Ovary (tissue), 9 donors: Measurements from ENCODE around the gene TCFL5. TPM values are rescaled to one million over a fixed set of nuclear protein-coding genes. Genes with fewer than 3 reads are reported as not detected.

Experiments used
- DNase-seq, 5 donors: peaks; one replicate each; pipeline ENCODE4 v3.0.0-alpha.2; 2019 to 2020
- H3K27ac ChIP-seq, 2 donors: fragments of 200-600 bp; one replicate each; pipeline versions ENCODE4 v1.5.1 to v1.8.0; 2019 to 2022
- H3K27me3 ChIP-seq: fragments of 200-600 bp; one replicate; pipeline ENCODE4 v1.8.0; 2022
- H3K36me3 ChIP-seq: fragments of 200-600 bp; sonication (generic); one replicate; pipeline ENCODE4 v1.5.1; 2019
- H3K4me1 ChIP-seq: one replicate; pipeline ENCODE4 v1.8.1; 2013; ENCODE audit warnings: mild to moderate bottlenecking, moderate library complexity; ENCODE audit not compliant: insufficient read depth
- H3K4me3 ChIP-seq: fragments of 200-600 bp; sonication (generic); one replicate; pipeline ENCODE4 v1.5.1; 2017
- H3K9me3 ChIP-seq, 2 donors: fragments of 200-600 bp in 1 of 2; sonication (generic) in 1 of 2; one replicate each; pipeline versions ENCODE4 v1.5.1 to v1.8.1; 2013 to 2019; ENCODE audit warnings: mild to moderate bottlenecking in 1 of 2, moderate library complexity in 1 of 2
- EP300 ChIP-seq: sonication (generic); formaldehyde crosslinking; IDR thresholded peaks from one replicate; pipeline ENCODE4 v1.6.1; 2017; ENCODE audit warnings: antibody characterized with exemption
- POLR2A ChIP-seq: fragments of 450-650 bp; IDR thresholded peaks from one replicate; pipeline ENCODE4 v1.6.1; 2017; ENCODE audit warnings: antibody characterized with exemption, mild to moderate bottlenecking, moderate library complexity
- WGBS, 3 donors: extraction: QIAGEN DNeasy Blood & Tissue Kit in 1 of 3; methylation state at CpG; one replicate each; pipeline versions ENCODE4 v1.1.5 to v1.1.7; 2013 to 2017; 5-methylcytosine and 5-hydroxymethylcytosine counted together
- intact Hi-C, 4 donors: fragments of 100-400 bp; cut with DNase I; formaldehyde crosslinking; loops; one replicate each; pipeline versions ENCODE4 v1.11.0 to v1.15.1; 2022 to 2023
- polyA plus RNA-seq, 2 donors: library from polyadenylated mRNA; stranded (reverse); fragments of 200-250 nt in 1 of 2; fragments of 350-450 nt in 1 of 2; fragmentation: Illumina TruSeq in 1 of 2; extraction: RNeasy Lipid Tissue Mini Kit (QIAGEN cat#74804) in 1 of 2; gene quantifications; one replicate each; pipeline ENCODE4 v1.2.3, GENCODE V29; 2013 to 2014
- total RNA-seq, 7 donors: library from RNA; depleted of rRNA in 2 of 7; stranded (reverse); fragments of >200 nt in 2 of 7; fragmentation: NEBNext Ultra II Directional in 3 of 7; extraction: Animal tissue kit (Norgen Biotek cat#: 25700) in 3 of 7; gene quantifications; one replicate each; pipeline versions ENCODE4 v1.1.0 to v1.2.4, GENCODE V29; 2016 to 2023
- TF ChIP-seq, protein P1 (sequence below), 3 donors: fragments of 450-650 bp in 2 of 3; fragments of 200-600 bp in 1 of 3; IDR thresholded peaks; one replicate each; pipeline versions ENCODE4 v1.5.1 to v1.8.0; 2016 to 2022; ENCODE audit warnings: antibody characterized with exemption in 3 of 3, mild to moderate bottlenecking in 1 of 3
- donor health status: DM: no; HTN: no; CAD: no; lungs with moderate emphysema.
- donor health status: DM: no; HTN: no; CAD: no.
- donor health status: Bipolar disorder and iron deficiency.
- donor health status: DM: yes; HTN: yes; CAD: no.
- donor health status: DM: no; HTN: no; CAD: no.
- donor health status: DM: yes; HTN: yes; CAD: no.

Gene TCFL5
- total and polyA plus RNA-seq, 9 donors: 8.1 to 17.9 (median 12.3) TPM

DNA sequence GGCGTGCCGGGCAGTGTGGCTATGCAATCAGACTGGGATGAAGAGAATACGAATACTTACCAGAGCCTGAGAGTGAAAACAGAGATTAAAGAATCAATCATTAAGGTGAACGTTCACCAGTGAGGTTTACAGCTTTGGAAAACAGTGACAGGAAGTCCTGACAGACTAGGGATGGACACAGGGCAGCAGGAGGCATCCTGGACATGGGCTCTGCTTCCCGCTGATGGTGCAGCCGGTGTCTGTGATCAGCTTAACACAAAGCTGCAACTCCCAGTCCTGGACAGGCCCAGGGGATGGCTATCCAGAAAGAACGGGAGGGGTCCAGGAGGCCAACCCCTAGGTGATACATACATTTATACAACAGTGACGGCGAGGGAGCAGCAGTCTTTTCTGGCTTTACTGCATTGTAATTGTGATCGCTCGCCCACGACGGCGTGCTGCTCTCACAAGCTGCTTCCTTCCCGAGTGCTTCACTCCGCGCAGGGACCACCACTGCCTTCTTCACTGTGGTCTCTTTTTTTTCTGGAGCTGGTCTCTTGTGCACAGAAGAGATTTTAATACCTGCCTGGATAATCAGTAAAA is 44.0 kb upstream of the TCFL5 start:
- Histone ChIP-seq H3K27ac (no peak overlapping the region), H3K9me3 (no peaks in the 10 kb centered on the region), H3K4me1 (no peaks in the 10 kb centered on the region), H3K4me3 (no peak overlapping the region), H3K36me3 (peaks cover 4% of the 10 kb centered on the region), H3K27me3 (no peaks in the 10 kb centered on the region)
- TF ChIP-seq EP300: no peak
- TF ChIP-seq, protein P1, sequence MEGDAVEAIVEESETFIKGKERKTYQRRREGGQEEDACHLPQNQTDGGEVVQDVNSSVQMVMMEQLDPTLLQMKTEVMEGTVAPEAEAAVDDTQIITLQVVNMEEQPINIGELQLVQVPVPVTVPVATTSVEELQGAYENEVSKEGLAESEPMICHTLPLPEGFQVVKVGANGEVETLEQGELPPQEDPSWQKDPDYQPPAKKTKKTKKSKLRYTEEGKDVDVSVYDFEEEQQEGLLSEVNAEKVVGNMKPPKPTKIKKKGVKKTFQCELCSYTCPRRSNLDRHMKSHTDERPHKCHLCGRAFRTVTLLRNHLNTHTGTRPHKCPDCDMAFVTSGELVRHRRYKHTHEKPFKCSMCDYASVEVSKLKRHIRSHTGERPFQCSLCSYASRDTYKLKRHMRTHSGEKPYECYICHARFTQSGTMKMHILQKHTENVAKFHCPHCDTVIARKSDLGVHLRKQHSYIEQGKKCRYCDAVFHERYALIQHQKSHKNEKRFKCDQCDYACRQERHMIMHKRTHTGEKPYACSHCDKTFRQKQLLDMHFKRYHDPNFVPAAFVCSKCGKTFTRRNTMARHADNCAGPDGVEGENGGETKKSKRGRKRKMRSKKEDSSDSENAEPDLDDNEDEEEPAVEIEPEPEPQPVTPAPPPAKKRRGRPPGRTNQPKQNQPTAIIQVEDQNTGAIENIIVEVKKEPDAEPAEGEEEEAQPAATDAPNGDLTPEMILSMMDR (IDR thresholded peaks at IDR 0.05): no peak
- TF ChIP-seq POLR2A: no peak
- WGBS, 3 donors: 80 to 88% (median 88%) methylated on average over 17 of the region's 17 CpGs
- no peak for DNase-seq
- intact Hi-C loops: loop anchor here in 1 of 4 donors (10.0 kb wide), 1 partner anchor 99 kb away; the partner anchor contains the start of gene BHLHE23

DNA sequence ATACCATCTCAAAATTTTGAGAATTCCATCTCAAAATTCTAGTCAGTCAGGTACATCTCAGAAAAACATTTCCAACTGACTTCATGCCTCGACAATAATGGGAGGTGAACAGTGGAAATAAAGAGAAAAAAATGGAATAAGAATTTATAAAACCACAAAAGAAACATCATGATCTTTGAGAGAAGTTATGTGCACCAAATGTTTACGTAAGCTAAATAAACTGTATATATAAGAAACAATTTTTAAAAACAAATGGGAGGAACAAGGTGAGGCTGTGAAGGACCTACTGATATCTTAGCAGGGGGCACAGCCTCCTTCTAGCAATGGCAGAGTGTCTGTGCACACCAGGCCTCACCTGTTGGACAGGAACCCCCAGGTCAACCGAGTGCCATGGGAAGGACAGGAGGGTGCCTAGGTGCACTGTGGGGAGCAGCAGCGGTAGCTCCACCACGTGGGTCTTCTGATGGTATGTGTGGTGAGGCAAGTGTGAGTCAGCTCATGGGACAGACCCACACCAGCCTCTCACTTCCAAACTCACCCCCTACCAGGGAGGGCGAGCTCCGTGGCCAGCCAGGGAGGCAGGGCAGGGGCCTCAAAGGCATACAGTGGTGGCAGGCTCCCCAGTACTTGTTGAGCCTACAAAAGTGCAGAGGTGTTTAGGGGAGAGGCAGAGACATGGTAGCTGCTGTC is 41.4 kb upstream of the TCFL5 start:
- TF ChIP-seq POLR2A (no peak), EP300 (no peak)
- TF ChIP-seq, protein P1 (IDR thresholded peaks at IDR 0.05): no peak
- no peak overlapping the region for H3K27ac ChIP-seq
- no peak overlapping the region for H3K4me3 ChIP-seq
- H3K9me3 ChIP-seq: no peaks in the 10 kb centered on the region
- intact Hi-C loops: loop anchor here in 3 of 4 donors (5.0 to 10.0 kb wide), 2 partner anchors 102 to 104 kb away; partner anchors contain the start of gene BHLHE23 (in 3 of the 3)
- peaks cover 3% of the 10 kb centered on the region for H3K4me1 ChIP-seq
- H3K27me3 ChIP-seq: no peaks in the 10 kb centered on the region
- 68 to 81% (median 70%) methylated on average over 7 of the region's 7 CpGs for WGBS, 3 donors
- peaks cover 4% of the 10 kb centered on the region for H3K36me3 ChIP-seq
- no peak for DNase-seq

DNA sequence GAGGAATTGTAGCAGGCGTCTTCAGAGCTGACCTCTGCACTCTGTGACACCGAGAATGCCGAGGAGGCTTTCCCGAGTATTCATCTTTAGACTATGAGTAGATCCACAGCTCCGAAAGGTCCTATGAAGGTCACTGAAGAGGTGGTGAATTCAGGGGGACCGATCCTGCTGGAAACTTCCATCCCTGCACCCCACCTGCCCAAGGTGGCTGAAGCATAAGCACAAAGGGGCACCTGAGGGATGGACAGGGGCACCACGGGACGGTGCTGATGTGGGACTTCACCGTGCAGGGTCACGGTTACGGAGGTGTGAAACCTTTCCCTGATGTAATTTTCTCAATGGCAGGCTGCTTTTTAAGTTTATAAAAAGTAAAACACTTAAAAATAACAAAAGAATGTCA is 40.3 kb upstream of the TCFL5 start:
- Histone ChIP-seq H3K9me3 (no peaks in the 10 kb centered on the region), H3K4me1 (peaks cover 3% of the 10 kb centered on the region), H3K27me3 (no peaks in the 10 kb centered on the region), H3K4me3 (no peak overlapping the region), H3K27ac (no peak overlapping the region), H3K36me3 (peaks cover 3% of the 10 kb centered on the region)
- WGBS, 3 donors: 80 to 89% (median 83%) methylated on average over 11 of the region's 11 CpGs
- no peak for DNase-seq
- TF ChIP-seq POLR2A: no peak
- TF ChIP-seq, protein P1 (IDR thresholded peaks at IDR 0.05): no peak
- no peak for TF ChIP-seq EP300
- intact Hi-C loops: loop anchor here (2.0 to 10.0 kb wide), 3 partner anchors 103 to 107 kb away; partner anchors contain the start of gene BHLHE23 (in 3 of the 4)

DNA sequence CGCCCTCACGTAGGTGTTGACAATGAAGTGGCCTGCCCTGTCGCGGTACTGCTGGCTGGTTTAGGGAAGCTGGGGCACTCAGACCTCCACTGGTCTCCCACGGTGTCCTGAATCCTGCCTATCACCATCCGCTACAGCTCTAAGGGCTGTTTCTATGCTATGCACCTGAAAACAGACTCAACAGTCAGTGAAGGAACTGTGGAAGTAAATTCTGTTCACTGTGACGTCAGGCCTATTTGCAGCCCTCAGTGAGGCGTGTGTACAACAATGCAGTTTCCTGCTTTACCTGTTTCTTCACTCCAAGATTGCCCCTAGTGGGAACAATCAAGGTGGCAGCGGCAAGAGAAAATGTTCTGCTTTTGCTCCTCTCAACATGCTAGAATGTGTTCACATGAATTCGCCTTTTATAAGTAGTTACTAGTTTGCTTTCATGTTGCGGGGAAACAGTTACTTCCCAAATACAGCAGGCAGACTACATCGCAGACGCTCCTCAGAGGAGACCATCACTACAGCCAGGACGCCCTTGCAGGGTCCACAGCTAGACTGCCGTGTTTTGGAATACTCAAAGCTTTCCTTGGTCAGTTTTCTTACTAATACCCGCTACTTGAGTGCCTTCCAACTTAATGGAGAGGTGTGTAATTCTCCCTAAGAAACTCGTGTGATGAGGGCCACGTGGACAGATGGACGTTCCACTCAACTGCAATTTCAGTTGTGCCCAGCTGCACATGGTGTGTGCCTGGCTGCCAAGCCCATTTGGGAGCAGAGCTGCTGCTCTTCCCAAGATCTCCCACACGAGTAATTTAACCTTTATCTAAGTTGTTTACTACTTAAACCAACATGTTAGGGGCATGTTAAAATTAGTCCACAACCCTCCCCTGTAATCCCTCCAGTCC is 39.3 kb upstream of the TCFL5 start:
- no peak overlapping the region for H3K27ac ChIP-seq
- H3K9me3 ChIP-seq: no peaks in the 10 kb centered on the region
- no peak for DNase-seq
- peaks cover 3% of the 10 kb centered on the region for H3K4me1 ChIP-seq
- TF ChIP-seq, protein P1 (IDR thresholded peaks at IDR 0.05): no peak
- no peak for TF ChIP-seq EP300
- no peak for TF ChIP-seq POLR2A
- intact Hi-C loops: loop anchor here (2.0 to 10.0 kb wide), 3 partner anchors 104 to 108 kb away; partner anchors contain the start of gene BHLHE23 (in 3 of the 4)
- WGBS, 3 donors: 44 to 50% (median 45%) methylated on average over 20 of the region's 20 CpGs
- H3K4me3 ChIP-seq: no peak overlapping the region
- no peaks in the 10 kb centered on the region for H3K36me3 ChIP-seq
- H3K27me3 ChIP-seq: no peaks in the 10 kb centered on the region
